HepG2 (cell line): ENCODE measurements around the gene DAG1. TPM values are rescaled to one million over a fixed set of nuclear protein-coding genes. Genes with fewer than 3 reads are reported as not detected.

ENCODE experiments used
- HDAC2 ChIP-seq: sonication (generic); formaldehyde crosslinking; IDR thresholded peaks from 2 replicates; pipeline ENCODE4 v1.4.0; 2020; ENCODE audit warnings: missing genetic modification reagents
- JARID2 ChIP-seq: sonication (generic); formaldehyde crosslinking; IDR thresholded peaks from 2 replicates; pipeline ENCODE4 v1.8.1; 2023; ENCODE audit warnings: missing genetic modification reagents, inconsistent platforms; ENCODE audit not compliant: insufficient replicate concordance
- MIER3 ChIP-seq: IDR thresholded peaks from 2 replicates; pipeline ENCODE4 v1.6.1; 2016; ENCODE audit warnings: missing compliant biosample characterization, borderline replicate concordance
- NCOA2 ChIP-seq: sonication (generic); formaldehyde crosslinking; IDR thresholded peaks from 2 replicates; pipeline ENCODE4 v1.8.0; 2022; ENCODE audit warnings: inconsistent platforms
- SALL1 ChIP-seq: sonication (generic); formaldehyde crosslinking; IDR thresholded peaks from 2 replicates; pipeline ENCODE4 v1.8.0; 2022; ENCODE audit warnings: mild to moderate bottlenecking, missing genetic modification reagents
- TEAD3 ChIP-seq: optimal IDR thresholded peaks from 2 replicates; pipeline ENCODE3; 2016; ENCODE audit warnings: borderline replicate concordance
- ZMAT3 ChIP-seq: sonication (generic); formaldehyde crosslinking; conservative IDR thresholded peaks from 2 replicates; pipeline ENCODE4 v1.7.0; 2021; ENCODE audit warnings: missing genetic modification reagents
- ZNF124 ChIP-seq: sonication (generic); formaldehyde crosslinking; IDR thresholded peaks from 2 replicates; pipeline ENCODE4 v1.4.0; 2020; ENCODE audit warnings: missing genetic modification reagents
- ZNF232 ChIP-seq: sonication (generic); formaldehyde crosslinking; IDR thresholded peaks from 2 replicates; pipeline ENCODE4 v1.4.0; 2020; ENCODE audit warnings: missing genetic modification reagents, borderline replicate concordance
- ZNF616 ChIP-seq: sonication (generic); formaldehyde crosslinking; IDR thresholded peaks from 2 replicates; pipeline ENCODE4 v1.5.0; 2020; ENCODE audit warnings: low read depth, mild to moderate bottlenecking, missing genetic modification reagents
- polyA plus RNA-seq, 8 experiments: library from polyadenylated mRNA; depleted of rRNA in 3 of 8; stranded (reverse) in 7 of 8; unstranded in 1 of 8; fragments of >200 nt; fragmentation: Illumina TruSeq in 4 of 8; extraction: Trizol in 4 of 8; gene quantifications; 2 replicates each; pipeline versions ENCODE4 v1.2.1 to v1.2.3, GENCODE V29; 2011 to 2016; ENCODE audit warnings: low read depth in 4 of 8, missing spikeins in 1 of 8, mixed read lengths in 1 of 8; ENCODE audit not compliant: insufficient read depth in 1 of 8
- total RNA-seq, 5 experiments: library from RNA; depleted of rRNA; stranded (reverse); fragments of >200 nt; fragmentation: Illumina TruSeq; extraction: Trizol; gene quantifications; 2 replicates each; pipeline ENCODE4 v1.2.3, GENCODE V29; 2016; ENCODE audit warnings: low read depth in 1 of 5
- TF ChIP-seq, protein P1 (sequence below): sonication (generic); formaldehyde crosslinking; IDR thresholded peaks from 2 replicates; pipeline ENCODE4 v1.5.0; 2020; ENCODE audit warnings: mild to moderate bottlenecking, missing genetic modification reagents, moderate library complexity
- TF ChIP-seq, protein P2 (sequence below): sonication (generic); formaldehyde crosslinking; IDR thresholded peaks from 2 replicates; pipeline ENCODE4 v1.5.1; 2020; ENCODE audit warnings: missing genetic modification reagents, mild to moderate bottlenecking, borderline replicate concordance
- TF ChIP-seq, protein P3 (sequence below): sonication (generic); formaldehyde crosslinking; IDR thresholded peaks from 2 replicates; pipeline ENCODE4 v1.4.0; 2020; ENCODE audit warnings: missing genetic modification reagents, low read depth, mild to moderate bottlenecking, borderline replicate concordance
- TF ChIP-seq, protein P4 (sequence below): sonication (generic); formaldehyde crosslinking; IDR thresholded peaks from 2 replicates; pipeline ENCODE4 v1.4.0; 2020; ENCODE audit warnings: missing genetic modification reagents
- TF ChIP-seq, protein P5 (sequence below): sonication (generic); formaldehyde crosslinking; IDR thresholded peaks from 2 replicates; pipeline ENCODE4 v1.4.0; 2020; ENCODE audit warnings: mild to moderate bottlenecking, low read depth, missing genetic modification reagents
- TF ChIP-seq, protein P6 (sequence below): sonication (generic); formaldehyde crosslinking; IDR thresholded peaks from 2 replicates; pipeline ENCODE4 v1.4.0; 2020; ENCODE audit warnings: mild to moderate bottlenecking, low read depth, missing genetic modification reagents

The DAG1 gene
- total and polyA plus RNA-seq, 2 of the 13 experiments (the other 11 are each of a cell fraction or from before 2014, with no cell fraction given): 47.3 to 50.4 TPM

DNA sequence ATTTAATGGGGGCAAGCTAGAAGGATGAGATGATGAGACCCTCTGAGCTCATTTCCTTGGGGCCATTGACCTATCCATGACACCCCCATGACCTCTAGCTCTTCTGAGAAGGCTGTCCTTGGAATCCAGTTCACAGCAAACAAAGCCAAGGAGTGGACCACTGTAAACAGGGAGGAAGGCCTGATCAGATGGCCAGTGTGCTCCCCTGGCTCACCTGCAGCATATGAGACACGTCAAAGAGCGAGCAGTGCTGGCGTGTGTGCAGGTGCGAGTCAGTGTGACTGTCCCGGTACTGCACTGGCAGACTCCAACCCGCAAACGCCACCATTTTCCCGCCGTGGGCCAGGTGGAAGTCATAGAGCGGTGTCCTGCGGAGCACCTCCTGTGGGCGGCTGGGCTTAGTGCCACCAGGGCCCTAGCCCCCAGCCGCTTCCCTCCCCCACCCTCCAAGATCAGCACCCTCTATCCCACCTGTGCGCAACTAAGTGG, 48.1 kb upstream of the DAG1 start (continued):
- TF ChIP-seq, protein P1, sequence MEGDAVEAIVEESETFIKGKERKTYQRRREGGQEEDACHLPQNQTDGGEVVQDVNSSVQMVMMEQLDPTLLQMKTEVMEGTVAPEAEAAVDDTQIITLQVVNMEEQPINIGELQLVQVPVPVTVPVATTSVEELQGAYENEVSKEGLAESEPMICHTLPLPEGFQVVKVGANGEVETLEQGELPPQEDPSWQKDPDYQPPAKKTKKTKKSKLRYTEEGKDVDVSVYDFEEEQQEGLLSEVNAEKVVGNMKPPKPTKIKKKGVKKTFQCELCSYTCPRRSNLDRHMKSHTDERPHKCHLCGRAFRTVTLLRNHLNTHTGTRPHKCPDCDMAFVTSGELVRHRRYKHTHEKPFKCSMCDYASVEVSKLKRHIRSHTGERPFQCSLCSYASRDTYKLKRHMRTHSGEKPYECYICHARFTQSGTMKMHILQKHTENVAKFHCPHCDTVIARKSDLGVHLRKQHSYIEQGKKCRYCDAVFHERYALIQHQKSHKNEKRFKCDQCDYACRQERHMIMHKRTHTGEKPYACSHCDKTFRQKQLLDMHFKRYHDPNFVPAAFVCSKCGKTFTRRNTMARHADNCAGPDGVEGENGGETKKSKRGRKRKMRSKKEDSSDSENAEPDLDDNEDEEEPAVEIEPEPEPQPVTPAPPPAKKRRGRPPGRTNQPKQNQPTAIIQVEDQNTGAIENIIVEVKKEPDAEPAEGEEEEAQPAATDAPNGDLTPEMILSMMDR (CRISPR knock-in tag): peak; percentile 48
- TF ChIP-seq, protein P2, sequence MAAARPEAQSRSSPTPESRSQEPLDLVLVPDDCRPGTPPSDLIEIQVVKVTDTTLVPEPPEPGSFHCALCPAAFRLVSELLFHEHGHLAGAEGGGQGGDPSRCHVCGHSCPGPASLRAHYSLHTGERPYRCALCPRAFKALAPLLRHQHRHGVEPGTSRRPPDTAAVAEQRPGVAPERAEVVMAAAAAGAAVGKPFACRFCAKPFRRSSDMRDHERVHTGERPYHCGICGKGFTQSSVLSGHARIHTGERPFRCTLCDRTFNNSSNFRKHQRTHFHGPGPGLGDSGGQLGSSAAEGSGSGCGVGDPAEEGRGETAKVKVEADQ (CRISPR knock-in tag): 0 out of 2 replicates have a peak, but pooled peaks have one; percentile 63
- TF ChIP-seq HDAC2 (CRISPR knock-in tag): 0 out of 2 replicates have a peak, but pooled peaks have one; percentile 5
- TF ChIP-seq TEAD3 (CRISPR knock-in tag): peak; percentile 19
- peak; percentile 12; the same call in 1 of the 2 replicates for TF ChIP-seq MIER3 (CRISPR knock-in tag)
- TF ChIP-seq ZNF124 (CRISPR knock-in tag): no peak
- TF ChIP-seq SALL1 (CRISPR knock-in tag): peak; percentile 9; the same call in 1 of the 2 replicates
- no peak for TF ChIP-seq JARID2 (CRISPR knock-in tag)
- TF ChIP-seq ZMAT3 (CRISPR knock-in tag): no peak
- TF ChIP-seq ZNF616: no peak
- TF ChIP-seq, protein P3, sequence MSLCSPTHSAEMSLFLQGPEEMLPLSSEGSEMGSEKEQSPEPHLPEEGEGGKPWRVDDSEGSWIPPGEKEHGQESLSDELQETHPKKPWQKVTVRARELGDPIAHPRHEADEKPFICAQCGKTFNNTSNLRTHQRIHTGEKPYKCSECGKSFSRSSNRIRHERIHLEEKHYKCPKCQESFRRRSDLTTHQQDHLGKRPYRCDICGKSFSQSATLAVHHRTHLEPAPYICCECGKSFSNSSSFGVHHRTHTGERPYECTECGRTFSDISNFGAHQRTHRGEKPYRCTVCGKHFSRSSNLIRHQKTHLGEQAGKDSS (CRISPR knock-in tag): 0 out of 2 replicates have a peak, but pooled peaks have one; percentile 77
- 0 out of 2 replicates have a peak, but pooled peaks have one; percentile 9 for TF ChIP-seq ZNF232
- TF ChIP-seq, protein P4, sequence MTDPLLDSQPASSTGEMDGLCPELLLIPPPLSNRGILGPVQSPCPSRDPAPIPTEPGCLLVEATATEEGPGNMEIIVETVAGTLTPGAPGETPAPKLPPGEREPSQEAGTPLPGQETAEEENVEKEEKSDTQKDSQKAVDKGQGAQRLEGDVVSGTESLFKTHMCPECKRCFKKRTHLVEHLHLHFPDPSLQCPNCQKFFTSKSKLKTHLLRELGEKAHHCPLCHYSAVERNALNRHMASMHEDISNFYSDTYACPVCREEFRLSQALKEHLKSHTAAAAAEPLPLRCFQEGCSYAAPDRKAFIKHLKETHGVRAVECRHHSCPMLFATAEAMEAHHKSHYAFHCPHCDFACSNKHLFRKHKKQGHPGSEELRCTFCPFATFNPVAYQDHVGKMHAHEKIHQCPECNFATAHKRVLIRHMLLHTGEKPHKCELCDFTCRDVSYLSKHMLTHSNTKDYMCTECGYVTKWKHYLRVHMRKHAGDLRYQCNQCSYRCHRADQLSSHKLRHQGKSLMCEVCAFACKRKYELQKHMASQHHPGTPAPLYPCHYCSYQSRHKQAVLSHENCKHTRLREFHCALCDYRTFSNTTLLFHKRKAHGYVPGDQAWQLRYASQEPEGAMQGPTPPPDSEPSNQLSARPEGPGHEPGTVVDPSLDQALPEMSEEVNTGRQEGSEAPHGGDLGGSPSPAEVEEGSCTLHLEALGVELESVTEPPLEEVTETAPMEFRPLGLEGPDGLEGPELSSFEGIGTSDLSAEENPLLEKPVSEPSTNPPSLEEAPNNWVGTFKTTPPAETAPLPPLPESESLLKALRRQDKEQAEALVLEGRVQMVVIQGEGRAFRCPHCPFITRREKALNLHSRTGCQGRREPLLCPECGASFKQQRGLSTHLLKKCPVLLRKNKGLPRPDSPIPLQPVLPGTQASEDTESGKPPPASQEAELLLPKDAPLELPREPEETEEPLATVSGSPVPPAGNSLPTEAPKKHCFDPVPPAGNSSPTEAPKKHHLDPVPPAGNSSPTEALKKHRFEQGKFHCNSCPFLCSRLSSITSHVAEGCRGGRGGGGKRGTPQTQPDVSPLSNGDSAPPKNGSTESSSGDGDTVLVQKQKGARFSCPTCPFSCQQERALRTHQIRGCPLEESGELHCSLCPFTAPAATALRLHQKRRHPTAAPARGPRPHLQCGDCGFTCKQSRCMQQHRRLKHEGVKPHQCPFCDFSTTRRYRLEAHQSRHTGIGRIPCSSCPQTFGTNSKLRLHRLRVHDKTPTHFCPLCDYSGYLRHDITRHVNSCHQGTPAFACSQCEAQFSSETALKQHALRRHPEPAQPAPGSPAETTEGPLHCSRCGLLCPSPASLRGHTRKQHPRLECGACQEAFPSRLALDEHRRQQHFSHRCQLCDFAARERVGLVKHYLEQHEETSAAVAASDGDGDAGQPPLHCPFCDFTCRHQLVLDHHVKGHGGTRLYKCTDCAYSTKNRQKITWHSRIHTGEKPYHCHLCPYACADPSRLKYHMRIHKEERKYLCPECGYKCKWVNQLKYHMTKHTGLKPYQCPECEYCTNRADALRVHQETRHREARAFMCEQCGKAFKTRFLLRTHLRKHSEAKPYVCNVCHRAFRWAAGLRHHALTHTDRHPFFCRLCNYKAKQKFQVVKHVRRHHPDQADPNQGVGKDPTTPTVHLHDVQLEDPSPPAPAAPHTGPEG: no peak
- TF ChIP-seq, protein P5, sequence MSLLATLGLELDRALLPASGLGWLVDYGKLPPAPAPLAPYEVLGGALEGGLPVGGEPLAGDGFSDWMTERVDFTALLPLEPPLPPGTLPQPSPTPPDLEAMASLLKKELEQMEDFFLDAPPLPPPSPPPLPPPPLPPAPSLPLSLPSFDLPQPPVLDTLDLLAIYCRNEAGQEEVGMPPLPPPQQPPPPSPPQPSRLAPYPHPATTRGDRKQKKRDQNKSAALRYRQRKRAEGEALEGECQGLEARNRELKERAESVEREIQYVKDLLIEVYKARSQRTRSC (CRISPR knock-in tag): 0 out of 2 replicates have a peak, but pooled peaks have one; percentile 60
- TF ChIP-seq, protein P6, sequence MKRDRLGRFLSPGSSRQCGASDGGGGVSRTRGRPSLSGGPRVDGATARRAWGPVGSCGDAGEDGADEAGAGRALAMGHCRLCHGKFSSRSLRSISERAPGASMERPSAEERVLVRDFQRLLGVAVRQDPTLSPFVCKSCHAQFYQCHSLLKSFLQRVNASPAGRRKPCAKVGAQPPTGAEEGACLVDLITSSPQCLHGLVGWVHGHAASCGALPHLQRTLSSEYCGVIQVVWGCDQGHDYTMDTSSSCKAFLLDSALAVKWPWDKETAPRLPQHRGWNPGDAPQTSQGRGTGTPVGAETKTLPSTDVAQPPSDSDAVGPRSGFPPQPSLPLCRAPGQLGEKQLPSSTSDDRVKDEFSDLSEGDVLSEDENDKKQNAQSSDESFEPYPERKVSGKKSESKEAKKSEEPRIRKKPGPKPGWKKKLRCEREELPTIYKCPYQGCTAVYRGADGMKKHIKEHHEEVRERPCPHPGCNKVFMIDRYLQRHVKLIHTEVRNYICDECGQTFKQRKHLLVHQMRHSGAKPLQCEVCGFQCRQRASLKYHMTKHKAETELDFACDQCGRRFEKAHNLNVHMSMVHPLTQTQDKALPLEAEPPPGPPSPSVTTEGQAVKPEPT (CRISPR knock-in tag): 0 out of 2 replicates have a peak, but pooled peaks have one; percentile 63
- TF ChIP-seq NCOA2 (CRISPR knock-in tag): 0 out of 2 replicates have a peak, but pooled peaks have one; percentile 5
